WTC11 (cell line): Measurements from ENCODE around the gene DNAJB2. TPM values are rescaled to one million over a fixed set of nuclear protein-coding genes. Genes with fewer than 3 reads are reported as not detected.
A peak's percentile ranks its signal among the peaks of the same experiment; 100 is the strongest.

Source experiments
- ATAC-seq: fragments of 200-7000 bp; cut with Tn5 transposase; 2 replicates; pipeline ENCODE4 v1.10.0; 2021; ENCODE audit warnings: mild to moderate bottlenecking, moderate library complexity
- CTCF ChIA-PET: fragments of 300-600 bp; sonication (Branson Sonifier 250); formaldehyde crosslinking; loops from one replicate; lab custom pipeline; 2021; ENCODE audit warnings: antibody characterized with exemption; lab: Charles Lee
- POLR2A ChIA-PET: fragments of 350-600 bp; sonication (Branson Sonifier 250); formaldehyde crosslinking; loops from one replicate; lab custom pipeline; 2021; ENCODE audit warnings: antibody characterized with exemption; lab: Charles Lee
- DNase-seq: peaks from one replicate; pipeline ENCODE4 v3.0.0; 2021; ENCODE audit warnings: low spot score
- H3K27ac Mint-ChIP-seq: 2 replicates; pipeline ENCODE4 v1.8.0; 2021; ENCODE audit warnings: mixed read lengths
- H3K27me3 Mint-ChIP-seq: 2 replicates; pipeline ENCODE4 v1.8.0; 2021; ENCODE audit warnings: low read depth, mild to moderate bottlenecking, moderate library complexity, mixed read lengths
- H3K36me3 Mint-ChIP-seq: 2 replicates; pipeline ENCODE4 v1.8.0; 2021; ENCODE audit warnings: mixed read lengths
- H3K4me1 Mint-ChIP-seq: 2 replicates; pipeline ENCODE4 v1.8.0; 2022; ENCODE audit warnings: mixed read lengths
- H3K4me3 Mint-ChIP-seq: 2 replicates; pipeline ENCODE4 v1.8.0; 2021; ENCODE audit warnings: mild to moderate bottlenecking, moderate library complexity, mixed read lengths
- H3K9me3 Mint-ChIP-seq: 2 replicates; pipeline ENCODE4 v1.8.0; 2021; ENCODE audit warnings: mixed read lengths
- FOXJ3 ChIP-seq: sonication (generic); formaldehyde crosslinking; IDR thresholded peaks from 2 replicates; pipeline ENCODE4 v1.9.0; 2021; ENCODE audit warnings: missing genetic modification reagents, mild to moderate bottlenecking, borderline replicate concordance
- FOXP1 ChIP-seq: sonication (generic); formaldehyde crosslinking; IDR thresholded peaks from 2 replicates; pipeline ENCODE4 v1.8.0; 2022; ENCODE audit warnings: missing genetic modification reagents, mild to moderate bottlenecking, moderate library complexity, borderline replicate concordance
- GABPB1 ChIP-seq: sonication (generic); formaldehyde crosslinking; IDR thresholded peaks from 2 replicates; pipeline ENCODE4 v1.8.1; 2023; ENCODE audit warnings: mild to moderate bottlenecking, missing genetic modification reagents
- JUN ChIP-seq: sonication (generic); formaldehyde crosslinking; IDR thresholded peaks from 2 replicates; pipeline ENCODE4 v1.8.0; 2023; ENCODE audit warnings: mild to moderate bottlenecking, missing genetic modification reagents
- NR1H2 ChIP-seq: sonication (generic); formaldehyde crosslinking; IDR thresholded peaks from 2 replicates; pipeline ENCODE4 v1.9.0; 2021; ENCODE audit warnings: mild to moderate bottlenecking, moderate library complexity, missing genetic modification reagents
- NR2C2 ChIP-seq: sonication (generic); formaldehyde crosslinking; IDR thresholded peaks from 2 replicates; pipeline ENCODE4 v1.8.0; 2022; ENCODE audit warnings: mild to moderate bottlenecking, missing genetic modification reagents
- PRRX2 ChIP-seq: fragments of 250-450 bp; sonication (Bioruptor Pico); IDR thresholded peaks from 2 replicates; pipeline ENCODE4 v1.8.0; 2021; ENCODE audit warnings: mild to moderate bottlenecking
- RELA ChIP-seq: sonication (generic); formaldehyde crosslinking; IDR thresholded peaks from 2 replicates; pipeline ENCODE4 v1.8.1; 2022; ENCODE audit warnings: missing genetic modification reagents, mild to moderate bottlenecking, borderline replicate concordance
- SOX15 ChIP-seq: fragments of 250-450 bp; sonication (Bioruptor Pico); IDR thresholded peaks from 2 replicates; pipeline ENCODE4 v1.9.0; 2021; ENCODE audit warnings: mild to moderate bottlenecking
- ZNF219 ChIP-seq: sonication (generic); formaldehyde crosslinking; IDR thresholded peaks from 2 replicates; pipeline ENCODE4 v1.8.0; 2023; ENCODE audit warnings: missing genetic modification reagents, mild to moderate bottlenecking, borderline replicate concordance
- ZNF416 ChIP-seq: fragments of 250-450 bp; sonication (Bioruptor Pico); IDR thresholded peaks from 2 replicates; pipeline ENCODE4 v1.9.0; 2021; ENCODE audit warnings: mild to moderate bottlenecking, inconsistent platforms
- ZNF423 ChIP-seq: fragments of 250-450 bp; sonication (Bioruptor Pico); IDR thresholded peaks from 2 replicates; pipeline ENCODE4 v2.1.2; 2022; ENCODE audit warnings: mild to moderate bottlenecking, moderate library complexity
- total RNA-seq: library from RNA; stranded (reverse); gene quantifications from 3 replicates; pipeline ENCODE4 v1.2.3, GENCODE V29; 2021
- TF ChIP-seq, protein P1 (sequence below): fragments of 250-450 bp; sonication (Bioruptor Pico); IDR thresholded peaks from 2 replicates; pipeline ENCODE4 v1.9.0; 2021; ENCODE audit warnings: mild to moderate bottlenecking
- TF ChIP-seq, protein P2 (sequence below): sonication (generic); formaldehyde crosslinking; IDR thresholded peaks from 2 replicates; pipeline ENCODE4 v1.8.0; 2022; ENCODE audit warnings: mild to moderate bottlenecking, missing genetic modification reagents
- TF ChIP-seq, protein P3 (sequence below): sonication (generic); formaldehyde crosslinking; IDR thresholded peaks from 2 replicates; pipeline ENCODE4 v1.8.1; 2022; ENCODE audit warnings: low read depth, missing genetic modification reagents, borderline replicate concordance
- TF ChIP-seq, protein P4 (sequence below): fragments of 250-450 bp; sonication (Bioruptor Pico); IDR thresholded peaks from 2 replicates; pipeline ENCODE4 v1.9.0; 2021; ENCODE audit warnings: moderate library complexity, mild to moderate bottlenecking, inconsistent platforms, borderline replicate concordance
- TF ChIP-seq, protein P5 (sequence below): sonication (generic); formaldehyde crosslinking; conservative IDR thresholded peaks from 2 replicates; pipeline ENCODE4 v1.8.1; 2022; ENCODE audit warnings: mild to moderate bottlenecking, missing genetic modification reagents

The DNAJB2 gene
- total RNA-seq, 1 experiment from 2014 or later, result 36.1 TPM

DNA sequence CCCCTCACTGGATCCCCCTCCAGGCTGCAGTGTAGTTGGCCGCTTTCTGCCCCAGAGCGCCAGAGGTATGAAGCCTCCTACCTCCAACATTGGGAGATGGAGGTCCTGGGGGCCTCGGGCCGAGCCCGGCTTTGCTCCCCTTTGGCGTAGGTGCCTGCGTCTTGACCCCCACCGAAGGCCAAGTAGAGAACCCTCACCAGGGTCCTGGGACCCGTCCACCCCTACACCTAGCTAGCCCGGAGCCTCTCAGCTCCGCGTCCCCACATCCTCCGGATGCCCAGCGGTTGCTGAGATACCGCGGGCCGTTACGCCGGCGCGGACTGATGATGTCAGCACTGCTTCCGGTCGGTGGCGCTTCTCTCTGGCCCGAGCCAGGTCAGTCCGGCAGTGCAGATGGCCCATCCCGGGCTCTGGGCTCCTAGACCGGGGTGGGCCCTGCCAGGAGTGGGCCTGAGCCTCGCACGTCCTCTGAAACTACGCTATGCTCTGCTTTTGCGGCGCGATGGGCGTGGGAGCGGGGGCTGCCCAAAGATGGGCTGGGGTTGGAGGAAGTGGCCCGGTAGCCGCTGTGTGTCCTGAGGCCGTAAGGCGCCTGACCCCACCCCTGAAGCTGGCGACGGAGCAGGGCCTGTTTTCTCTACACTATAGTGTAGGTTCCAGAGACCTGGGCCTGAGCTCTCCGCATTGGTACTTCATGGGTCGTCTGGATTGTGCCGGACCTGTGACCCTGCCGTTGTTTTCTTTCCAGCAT lies 33.8 kb upstream of the DNAJB2 start, which contains the start of the genes GLB1L and STK16 (continued):
- TF ChIP-seq SOX15 (CRISPR knock-in tag) (no peak), FOXP1 (CRISPR knock-in tag) (peak; percentile 71; the same call in 1 of the 2 replicates)
- TF ChIP-seq, all 79 proteins: peak for 22

DNA sequence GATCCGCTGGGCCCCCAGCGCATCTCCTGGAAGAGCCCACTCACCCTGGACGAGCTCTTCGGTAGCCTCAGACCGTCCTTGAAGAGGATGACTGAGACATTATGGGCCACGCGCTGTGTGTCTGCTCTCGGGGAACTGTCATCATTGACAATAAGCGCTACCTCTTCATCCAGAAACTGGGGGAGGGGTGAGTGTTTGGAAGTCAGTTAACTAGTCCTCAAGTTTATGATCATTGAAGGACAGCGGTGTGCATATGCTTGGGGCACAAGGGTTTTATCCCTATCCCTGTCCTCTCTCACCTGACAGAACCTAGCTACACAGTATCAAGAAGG lies 33.3 kb upstream of the DNAJB2 start:
- peak overlapping the region; percentile 96 for H3K27ac Mint-ChIP-seq
- ATAC-seq (no peak), DNase-seq (no peak)
- peaks cover 22% of the 10 kb centered on the region for H3K4me1 Mint-ChIP-seq
- H3K9me3 Mint-ChIP-seq, result no peaks in the 10 kb centered on the region
- TF ChIP-seq FOXJ3 (CRISPR knock-in tag) (no peak), RELA (no peak), FOXP1 (CRISPR knock-in tag) (no peak), ZNF416 (no peak), NR2C2 (CRISPR knock-in tag) (no peak), ZNF219 (no peak), NR1H2 (CRISPR knock-in tag) (no peak), JUN (CRISPR knock-in tag) (no peak), PRRX2 (no peak)
- TF ChIP-seq, protein P1, sequence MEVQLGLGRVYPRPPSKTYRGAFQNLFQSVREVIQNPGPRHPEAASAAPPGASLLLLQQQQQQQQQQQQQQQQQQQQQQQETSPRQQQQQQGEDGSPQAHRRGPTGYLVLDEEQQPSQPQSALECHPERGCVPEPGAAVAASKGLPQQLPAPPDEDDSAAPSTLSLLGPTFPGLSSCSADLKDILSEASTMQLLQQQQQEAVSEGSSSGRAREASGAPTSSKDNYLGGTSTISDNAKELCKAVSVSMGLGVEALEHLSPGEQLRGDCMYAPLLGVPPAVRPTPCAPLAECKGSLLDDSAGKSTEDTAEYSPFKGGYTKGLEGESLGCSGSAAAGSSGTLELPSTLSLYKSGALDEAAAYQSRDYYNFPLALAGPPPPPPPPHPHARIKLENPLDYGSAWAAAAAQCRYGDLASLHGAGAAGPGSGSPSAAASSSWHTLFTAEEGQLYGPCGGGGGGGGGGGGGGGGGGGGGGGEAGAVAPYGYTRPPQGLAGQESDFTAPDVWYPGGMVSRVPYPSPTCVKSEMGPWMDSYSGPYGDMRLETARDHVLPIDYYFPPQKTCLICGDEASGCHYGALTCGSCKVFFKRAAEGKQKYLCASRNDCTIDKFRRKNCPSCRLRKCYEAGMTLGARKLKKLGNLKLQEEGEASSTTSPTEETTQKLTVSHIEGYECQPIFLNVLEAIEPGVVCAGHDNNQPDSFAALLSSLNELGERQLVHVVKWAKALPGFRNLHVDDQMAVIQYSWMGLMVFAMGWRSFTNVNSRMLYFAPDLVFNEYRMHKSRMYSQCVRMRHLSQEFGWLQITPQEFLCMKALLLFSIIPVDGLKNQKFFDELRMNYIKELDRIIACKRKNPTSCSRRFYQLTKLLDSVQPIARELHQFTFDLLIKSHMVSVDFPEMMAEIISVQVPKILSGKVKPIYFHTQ (CRISPR knock-in tag), result no peak
- TF ChIP-seq, protein P2, sequence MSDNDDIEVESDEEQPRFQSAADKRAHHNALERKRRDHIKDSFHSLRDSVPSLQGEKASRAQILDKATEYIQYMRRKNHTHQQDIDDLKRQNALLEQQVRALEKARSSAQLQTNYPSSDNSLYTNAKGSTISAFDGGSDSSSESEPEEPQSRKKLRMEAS (CRISPR knock-in tag), result no peak
- ChIA-PET POLR2A (interaction anchor here (1.1 to 1.8 kb wide), 6 partner anchors 8 to 142 kb away, joined by 5 to 14 read pairs (median 6); partner anchors contain the start of genes ABCB6, ANKZF1, ATG9A and DNPEP), CTCF (interaction anchor here (0.9 to 1.7 kb wide), 8 partner anchors 32 to 188 kb away, joined by 3 to 20 read pairs (median 4); partner anchors contain the start of gene DNAJB2)
- H3K36me3 Mint-ChIP-seq, result peaks cover 13% of the 10 kb centered on the region; the same call in 1 of the 2 replicates
- peak overlapping the region; percentile 93 for H3K4me3 Mint-ChIP-seq
- H3K27me3 Mint-ChIP-seq, result no peaks in the 10 kb centered on the region

DNA sequence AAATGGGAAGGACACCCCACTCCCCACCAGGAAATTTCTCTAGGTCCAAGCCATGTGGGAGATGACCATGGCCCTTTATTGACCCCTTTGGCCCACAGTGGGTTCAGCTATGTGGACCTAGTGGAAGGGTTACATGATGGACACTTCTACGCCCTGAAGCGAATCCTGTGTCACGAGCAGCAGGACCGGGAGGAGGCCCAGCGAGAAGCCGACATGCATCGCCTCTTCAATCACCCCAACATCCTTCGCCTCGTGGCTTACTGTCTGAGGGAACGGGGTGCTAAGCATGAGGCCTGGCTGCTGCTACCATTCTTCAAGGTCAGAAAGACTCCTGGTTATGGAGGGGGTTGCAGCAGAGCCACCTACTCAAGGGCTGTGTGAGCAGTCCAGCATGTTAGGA lies 32.6 kb upstream of the DNAJB2 start:
- TF ChIP-seq, protein P3, sequence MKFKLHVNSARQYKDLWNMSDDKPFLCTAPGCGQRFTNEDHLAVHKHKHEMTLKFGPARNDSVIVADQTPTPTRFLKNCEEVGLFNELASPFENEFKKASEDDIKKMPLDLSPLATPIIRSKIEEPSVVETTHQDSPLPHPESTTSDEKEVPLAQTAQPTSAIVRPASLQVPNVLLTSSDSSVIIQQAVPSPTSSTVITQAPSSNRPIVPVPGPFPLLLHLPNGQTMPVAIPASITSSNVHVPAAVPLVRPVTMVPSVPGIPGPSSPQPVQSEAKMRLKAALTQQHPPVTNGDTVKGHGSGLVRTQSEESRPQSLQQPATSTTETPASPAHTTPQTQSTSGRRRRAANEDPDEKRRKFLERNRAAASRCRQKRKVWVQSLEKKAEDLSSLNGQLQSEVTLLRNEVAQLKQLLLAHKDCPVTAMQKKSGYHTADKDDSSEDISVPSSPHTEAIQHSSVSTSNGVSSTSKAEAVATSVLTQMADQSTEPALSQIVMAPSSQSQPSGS (CRISPR knock-in tag), result no peak
- no peak for TF ChIP-seq ZNF219
- TF ChIP-seq GABPB1 (CRISPR knock-in tag), result no peak
- TF ChIP-seq, protein P4, sequence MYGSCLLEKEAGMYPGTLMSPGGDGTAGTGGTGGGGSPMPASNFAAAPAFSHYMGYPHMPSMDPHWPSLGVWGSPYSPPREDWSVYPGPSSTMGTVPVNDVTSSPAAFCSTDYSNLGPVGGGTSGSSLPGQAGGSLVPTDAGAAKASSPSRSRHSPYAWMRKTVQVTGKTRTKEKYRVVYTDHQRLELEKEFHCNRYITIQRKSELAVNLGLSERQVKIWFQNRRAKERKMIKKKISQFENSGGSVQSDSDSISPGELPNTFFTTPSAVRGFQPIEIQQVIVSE, result no peak
- TF ChIP-seq NR2C2 (CRISPR knock-in tag), result no peak
- TF ChIP-seq, protein P5, sequence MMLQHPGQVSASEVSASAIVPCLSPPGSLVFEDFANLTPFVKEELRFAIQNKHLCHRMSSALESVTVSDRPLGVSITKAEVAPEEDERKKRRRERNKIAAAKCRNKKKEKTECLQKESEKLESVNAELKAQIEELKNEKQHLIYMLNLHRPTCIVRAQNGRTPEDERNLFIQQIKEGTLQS (CRISPR knock-in tag), result no peak
- no peak for TF ChIP-seq ZNF423 (CRISPR knock-in tag)
- DNase-seq, result no peak
- Mint-ChIP-seq H3K36me3 (peaks cover 16% of the 10 kb centered on the region; the same call in 1 of the 2 replicates), H3K27me3 (peaks cover 4% of the 10 kb centered on the region), H3K4me3 (peak overlapping the region; percentile 93), H3K9me3 (no peaks in the 10 kb centered on the region), H3K4me1 (peaks cover 22% of the 10 kb centered on the region), H3K27ac (no peak overlapping the region; the same call in 1 of the 2 replicates)
- ATAC-seq, result no peak
- ChIA-PET POLR2A (no interaction called here), CTCF (interaction anchor here (0.9 to 1.7 kb wide), 2 partner anchors 31 to 75 kb away, joined by 3 to 4 read pairs; no protein-coding TSS in a partner anchor)
